ENCODE results near the gene JAG1.

GRCh38 chr20:10715035-10715434 lies 41.2 kb upstream of the JAG1 start:
- no peak for TF ChIP-seq IRF2 (CRISPR knock-in tag; IDR thresholded peaks at IDR 0.05; ENCODE audit: borderline replicate concordance, low read depth)
- TF ChIP-seq CTCF (IDR thresholded peaks at IDR 0.05), result no peak
- TF ChIP-seq ZBTB21 (CRISPR knock-in tag; IDR thresholded peaks at IDR 0.05; ENCODE audit: borderline replicate concordance), result no peak
- TF ChIP-seq OVOL2 (CRISPR knock-in tag; IDR thresholded peaks at IDR 0.05; ENCODE audit: borderline replicate concordance), result no peak
- no peak for TF ChIP-seq E2F1 (CRISPR knock-in tag; IDR thresholded peaks at IDR 0.05)
- no peak for TF ChIP-seq SMAD4 (CRISPR knock-in tag; IDR thresholded peaks at IDR 0.05)
- no peak for TF ChIP-seq MAX (CRISPR knock-in tag; IDR thresholded peaks at IDR 0.05)
- TF ChIP-seq ATF1 (CRISPR knock-in tag; IDR thresholded peaks at IDR 0.05), result no peak
- TF ChIP-seq NFE2L1 (CRISPR knock-in tag; IDR thresholded peaks at IDR 0.05), result no peak
- no peak for TF ChIP-seq E2F4 (CRISPR knock-in tag; IDR thresholded peaks at IDR 0.05; ENCODE audit: borderline replicate concordance, low read depth)
- no peak for TF ChIP-seq SP1 (CRISPR knock-in tag; conservative IDR thresholded peaks at IDR 0.05)
- no peak for TF ChIP-seq CREB1 (CRISPR knock-in tag; IDR thresholded peaks at IDR 0.05)
- no peak for TF ChIP-seq USF2 (CRISPR knock-in tag; IDR thresholded peaks at IDR 0.05)
- TF ChIP-seq ZNF317 (CRISPR knock-in tag; IDR thresholded peaks at IDR 0.05; ENCODE audit: borderline replicate concordance, low read depth), result no peak
